ENCODE measurements around the gene KRT83.
"Not testable (repeated sequence)": the region's sequence is repeated elsewhere in the genome, so short reads cannot be mapped to it uniquely, and the experiment has no call there.

Gene KRT83

GRCh38 chr12:52306731-52307130 is 14.5 kb downstream of the KRT83 start:
- no peak for DNase-seq

GRCh38 chr12:52305921-52306705 is 15.1 kb downstream of the KRT83 start:
- DNase-seq, result peak in 1 of 2 experiments; percentile 9

GRCh38 chr12:52304941-52305411 is 16.2 kb downstream of the KRT83 start:
- peak; percentile 7 to 26 for DNase-seq

- DNase-seq, result not testable (repeated sequence)
These were observed 18.8 kb downstream of the KRT83 start for GRCh38 chr12:52302242-52302914.

GRCh38 chr12:52301721-52302120 is 19.5 kb downstream of the KRT83 start:
- not testable (repeated sequence) for DNase-seq

- DNase-seq, result no peak
These were observed 20.2 kb downstream of the KRT83 start for GRCh38 chr12:52300796-52301691.

GRCh38 chr12:52298677-52299190 is 22.5 kb downstream of the KRT83 start:
- no peak for DNase-seq

- DNase-seq, result no peak
These were observed 24.5 kb downstream of the KRT83 start for GRCh38 chr12:52296572-52297215.

- DNase-seq, result no peak
These were observed 25.5 kb downstream of the KRT83 start for GRCh38 chr12:52295663-52296062.

- no peak for DNase-seq
These were observed 26.4 kb downstream of the KRT83 start for GRCh38 chr12:52294803-52295202.

GRCh38 chr12:52293926-52294325 is 27.3 kb downstream of the KRT83 start:
- no peak for DNase-seq

- DNase-seq, result no peak
These were observed 29.8 kb downstream of the KRT83 start, which contains the start of gene KRT81 for GRCh38 chr12:52291267-52291935. KRT81 (minus strand) TSS chr12:52291534; CDS start chr12:52291465, 69 bp downstream.

- DNase-seq, result not testable (repeated sequence)
These were observed 30.6 kb downstream of the KRT83 start for GRCh38 chr12:52290483-52291134.

- not testable (repeated sequence) for DNase-seq
These were observed 33.1 kb downstream of the KRT83 start for GRCh38 chr12:52287816-52288805.

GRCh38 chr12:52286857-52287785 is 34.1 kb downstream of the KRT83 start:
- DNase-seq, result not testable (repeated sequence)

GRCh38 chr12:52285851-52286530 is 35.2 kb downstream of the KRT83 start:
- no peak for DNase-seq

GRCh38 chr12:52285172-52285745 is 35.9 kb downstream of the KRT83 start:
- DNase-seq, result no peak

All from activated CD4-positive, alpha-beta T cell treated with anti-CD3 and anti-CD28 coated beads, Interleukin-2, amount 50 U/mL, for 48 hours (primary cell).